ENCODE results near the gene SLC26A1. TPM values are rescaled to one million over a fixed set of nuclear protein-coding genes. Genes with fewer than 3 reads are reported as not detected.

The SLC26A1 gene
- polyA plus RNA-seq, 3 donors: 14.2 to 23.4 (median 19.3) TPM

Other genes starting within 250 kb of the SLC26A1 start
- gene CPLX1, start 167.3 kb downstream of the SLC26A1 start, polyA plus RNA-seq (ENCODE audit: insufficient read length in 3 of 3): 1 to 10 TPM; 3.0 to 3.5 (median 3.1) TPM
- gene GAK, start 61.1 kb downstream of the SLC26A1 start, polyA plus RNA-seq (ENCODE audit: insufficient read length in 3 of 3): 10 to 100 TPM; 69.7 to 87.9 (median 73.2) TPM
- 10 to 100 TPM; 22.3 to 26.6 (median 25.3) TPM for gene TMEM175, start 60.9 kb downstream of the SLC26A1 start, polyA plus RNA-seq (ENCODE audit: insufficient read length in 3 of 3)
- 10 to 100 TPM in 1 of 3 donors, 1 to 10 TPM in 2; 9.0 to 10.8 (median 9.1) TPM for gene DGKQ, start 19.8 kb downstream of the SLC26A1 start, polyA plus RNA-seq (ENCODE audit: insufficient read length in 3 of 3)
- gene IDUA, start 6.4 kb downstream of the SLC26A1 start, polyA plus RNA-seq (ENCODE audit: insufficient read length in 3 of 3): 10 to 100 TPM; 17.2 to 19.8 (median 19.0) TPM
- 10 to 100 TPM; 42.6 to 43.8 (median 42.9) TPM for gene FGFRL1, start 18.2 kb upstream of the SLC26A1 start, polyA plus RNA-seq (ENCODE audit: insufficient read length in 3 of 3)
- gene RNF212, start 120.2 kb upstream of the SLC26A1 start, polyA plus RNA-seq (ENCODE audit: insufficient read length in 3 of 3): 10 to 100 TPM in 2 of 3 donors, 1 to 10 TPM in 1; 9.1 to 19.8 (median 18.7) TPM
- gene SPON2, start 179.2 kb upstream of the SLC26A1 start, polyA plus RNA-seq (ENCODE audit: insufficient read length in 3 of 3): 10 to 100 TPM in 2 of 3 donors, 1 to 10 TPM in 1; 9.3 to 14.7 (median 14.5) TPM